HCT116 (cell line): ENCODE data around the gene GGA1. TPM values are rescaled to one million over a fixed set of nuclear protein-coding genes. Genes with fewer than 3 reads are reported as not detected.

ENCODE experiments used
- ATAC-seq: fragments of 200-7000 bp; cut with Tn5 transposase; 2 replicates; pipeline ENCODE4 v1.9.1; 2020; ENCODE audit warnings: mild to moderate bottlenecking, moderate library complexity
- BruUV-seq: library from RNA; stranded (reverse); fragments of 400-500 nt; replicated peaks from 2 replicates; lab custom pipeline; 2021; lab: Mats Ljungman, UMichigan
- CTCF ChIA-PET: fragments of 300-600 bp; sonication (Branson Sonifier 250); formaldehyde crosslinking; loops from one replicate; lab custom pipeline; 2021; ENCODE audit warnings: antibody characterized with exemption; lab: Charles Lee
- POLR2A ChIA-PET: fragments of 300-600, 350-600 bp; sonication (Branson Sonifier 250); formaldehyde crosslinking; loops from one replicate; lab custom pipeline; 2021; ENCODE audit warnings: antibody characterized with exemption; lab: Charles Lee
- RAD21 ChIA-PET, 2 experiments: fragments of 300-600 bp; sonication (Branson Sonifier 250); formaldehyde crosslinking; loops; one replicate each; lab custom pipeline; 2023; ENCODE audit warnings: low total read pairs in 2 of 2; ENCODE audit not compliant: uncharacterized antibody in 2 of 2, unreplicated experiment in 2 of 2, low non-redundant PET in 1 of 2; lab: Charles Lee
- DNase-seq: peaks from one replicate; pipeline ENCODE4 v3.0.0-alpha.2; 2010; ENCODE audit warnings: low read depth, low spot score
- H2AFZ ChIP-seq: fragments of 200-600 bp; shearing (Covaris generic), sonication (generic); 2 replicates; pipeline ENCODE4 v1.6.1; 2017; ENCODE audit warnings: low read depth, mixed run types, mixed read lengths, antibody characterized with exemption, low read length; ENCODE audit not compliant: poor library complexity, severe bottlenecking
- H3K27ac ChIP-seq: 2 replicates; pipeline ENCODE4 v1.5.1; 2012; ENCODE audit warnings: low read depth, low read length
- H3K27me3 ChIP-seq: fragments of 200-600 bp; sonication (generic); 2 replicates; pipeline ENCODE4 v1.6.1; 2016; ENCODE audit warnings: mixed run types, low read length, mixed read lengths; ENCODE audit not compliant: insufficient read depth
- H3K36me3 ChIP-seq, 2 experiments: fragments of 200-500 bp in 1 of 2; fragments of 200-600 bp in 1 of 2; sonication (Bioruptor generic) in 1 of 2; sonication (generic) in 1 of 2; 2 replicates each; pipeline versions ENCODE4 v1.5.1 to v1.6.1; 2014 to 2016; ENCODE audit warnings: low read length in 2 of 2, inconsistent platforms in 1 of 2, mixed read lengths in 1 of 2, mixed run types in 1 of 2; ENCODE audit not compliant: insufficient read depth in 2 of 2, control insufficient read depth in 1 of 2
- H3K4me1 ChIP-seq, 2 experiments: fragments of 200-600 bp in 1 of 2; sonication (generic) in 1 of 2; 2 replicates each; pipeline versions ENCODE4 v1.5.1 to v1.6.1; 2012 to 2017; ENCODE audit warnings: low read length in 2 of 2, inconsistent platforms in 1 of 2, mild to moderate bottlenecking in 1 of 2, mixed read lengths in 1 of 2, mixed run types in 1 of 2, moderate library complexity in 1 of 2; ENCODE audit not compliant: insufficient read depth in 2 of 2, control insufficient read depth in 1 of 2
- H3K4me2 ChIP-seq: fragments of 200-600 bp; sonication (generic); 2 replicates; pipeline ENCODE4 v1.6.1; 2017; ENCODE audit warnings: mixed run types, low read length, mixed read lengths
- H3K4me3 ChIP-seq, 2 experiments: fragments of 200-600 bp in 1 of 2; sonication (generic) in 1 of 2; replicated peaks in 1 of 2; 2 replicates each; pipeline ENCODE4 v1.5.1; 2011 to 2016; ENCODE audit warnings: low read length in 2 of 2, control low read depth in 1 of 2, low read depth in 1 of 2, mild to moderate bottlenecking in 1 of 2, mixed read lengths in 1 of 2, mixed run types in 1 of 2
- H3K79me2 ChIP-seq: fragments of 200-600 bp; sonication (generic); 2 replicates; pipeline ENCODE4 v1.6.1; 2017; ENCODE audit warnings: mild to moderate bottlenecking, mixed run types, low read length, moderate library complexity, mixed read lengths; ENCODE audit not compliant: insufficient read depth
- H3K9ac ChIP-seq: fragments of 200-600 bp; sonication (generic); 2 replicates; pipeline ENCODE4 v1.6.1; 2016; ENCODE audit warnings: low read length, mixed read lengths
- H3K9me2 ChIP-seq: fragments of 200-600 bp; sonication (generic), shearing (Covaris generic); 2 replicates; pipeline ENCODE4 v1.6.1; 2017; ENCODE audit warnings: mixed run types, mild to moderate bottlenecking, moderate library complexity; ENCODE audit not compliant: insufficient read depth
- H3K9me3 ChIP-seq, 2 experiments: fragments of 200-500 bp in 1 of 2; fragments of 200-600 bp in 1 of 2; sonication (Bioruptor generic) in 1 of 2; sonication (generic) in 1 of 2; 2 replicates each; pipeline ENCODE4 v1.6.1; 2014 to 2017; ENCODE audit warnings: low read length in 2 of 2, mixed read lengths in 2 of 2, inconsistent platforms in 1 of 2, low read depth in 1 of 2, mild to moderate bottlenecking in 1 of 2, mixed run types in 1 of 2, moderate library complexity in 1 of 2; ENCODE audit not compliant: control insufficient read depth in 1 of 2, insufficient read depth in 1 of 2
- H4K20me1 ChIP-seq: fragments of 200-600 bp; sonication (generic), shearing (Covaris generic); 2 replicates; pipeline ENCODE4 v1.6.1; 2017; ENCODE audit warnings: mixed run types, mild to moderate bottlenecking, moderate library complexity; ENCODE audit not compliant: insufficient read depth
- ATF3 ChIP-seq: IDR thresholded peaks from 2 replicates; pipeline ENCODE4 v1.6.1; 2012
- CBX3 ChIP-seq: IDR thresholded peaks from 2 replicates; pipeline ENCODE4 v1.6.1; 2012; ENCODE audit warnings: low read depth
- CTCF ChIP-seq, 3 experiments: fragments of 200-600 bp in 1 of 3; sonication (generic) in 1 of 3; IDR thresholded peaks in 2 of 3; conservative IDR thresholded peaks in 1 of 3; 2 replicates each; pipeline ENCODE4 v1.5.1; 2012 to 2017; ENCODE audit warnings: low read depth in 2 of 3, low read length in 2 of 3, antibody characterized with exemption in 1 of 3, borderline replicate concordance in 1 of 3, control low read depth in 1 of 3, mild to moderate bottlenecking in 1 of 3, mixed read lengths in 1 of 3, mixed run types in 1 of 3, moderate library complexity in 1 of 3; ENCODE audit not compliant: insufficient read depth in 1 of 3
- EZH2 ChIP-seq: fragments of 200-600 bp; sonication (generic); IDR thresholded peaks from 2 replicates; pipeline ENCODE4 v1.6.1; 2017; ENCODE audit warnings: antibody characterized with exemption, mixed run types
- EZH2phosphoT487 ChIP-seq: fragments of 200-600 bp; IDR thresholded peaks from 2 replicates; pipeline ENCODE4 v1.6.1; 2018; ENCODE audit warnings: antibody characterized with exemption, borderline replicate concordance
- FOSL1 ChIP-seq: IDR thresholded peaks from 2 replicates; pipeline ENCODE4 v1.6.1; 2012; ENCODE audit warnings: low read depth
- POLR2A ChIP-seq: IDR thresholded peaks from 2 replicates; pipeline ENCODE4 v1.7.0; 2011; ENCODE audit warnings: borderline replicate concordance; ENCODE audit not compliant: insufficient read depth, insufficient read length; ENCODE audit errors: extremely low read depth
- RAD21 ChIP-seq: IDR thresholded peaks from 2 replicates; pipeline ENCODE4 v1.6.1; 2012; ENCODE audit warnings: low read depth, mild to moderate bottlenecking
- SIN3A ChIP-seq: IDR thresholded peaks from 2 replicates; pipeline ENCODE4 v1.6.1; 2012; ENCODE audit warnings: low read depth
- SP1 ChIP-seq: IDR thresholded peaks from 2 replicates; pipeline ENCODE4 v1.6.1; 2012; ENCODE audit warnings: low read depth
- TCF7L2 ChIP-seq: IDR thresholded peaks from 2 replicates; pipeline ENCODE4 v1.7.0; 2011; ENCODE audit warnings: borderline replicate concordance, inconsistent platforms; ENCODE audit not compliant: insufficient read depth, insufficient read length; ENCODE audit errors: extremely low read depth
- YY1 ChIP-seq: IDR thresholded peaks from 2 replicates; pipeline ENCODE4 v1.6.1; 2011; ENCODE audit warnings: low read length, low read depth, moderate library complexity, mild to moderate bottlenecking; ENCODE audit not compliant: insufficient replicate concordance; ENCODE audit errors: extremely low read depth
- intact Hi-C: fragments of 100-400 bp; cut with micrococcal nuclease; formaldehyde crosslinking; loops from 2 replicates; pipeline ENCODE4 v1.10.0; 2022
- total RNA-seq: library from RNA; stranded (reverse); gene quantifications from one replicate; pipeline ENCODE4 v1.2.1, GENCODE V29; 2021; ENCODE audit not compliant: unreplicated experiment
- TF ChIP-seq, protein P1 (sequence below): IDR thresholded peaks from 2 replicates; pipeline ENCODE4 v1.6.1; 2012
- TF ChIP-seq, protein P2 (sequence below): IDR thresholded peaks from 2 replicates; pipeline ENCODE4 v1.6.1; 2012; ENCODE audit warnings: low read depth

GGA1 gene
- total RNA-seq, 1 experiment from 2014 or later = 89.8 TPM

DNA sequence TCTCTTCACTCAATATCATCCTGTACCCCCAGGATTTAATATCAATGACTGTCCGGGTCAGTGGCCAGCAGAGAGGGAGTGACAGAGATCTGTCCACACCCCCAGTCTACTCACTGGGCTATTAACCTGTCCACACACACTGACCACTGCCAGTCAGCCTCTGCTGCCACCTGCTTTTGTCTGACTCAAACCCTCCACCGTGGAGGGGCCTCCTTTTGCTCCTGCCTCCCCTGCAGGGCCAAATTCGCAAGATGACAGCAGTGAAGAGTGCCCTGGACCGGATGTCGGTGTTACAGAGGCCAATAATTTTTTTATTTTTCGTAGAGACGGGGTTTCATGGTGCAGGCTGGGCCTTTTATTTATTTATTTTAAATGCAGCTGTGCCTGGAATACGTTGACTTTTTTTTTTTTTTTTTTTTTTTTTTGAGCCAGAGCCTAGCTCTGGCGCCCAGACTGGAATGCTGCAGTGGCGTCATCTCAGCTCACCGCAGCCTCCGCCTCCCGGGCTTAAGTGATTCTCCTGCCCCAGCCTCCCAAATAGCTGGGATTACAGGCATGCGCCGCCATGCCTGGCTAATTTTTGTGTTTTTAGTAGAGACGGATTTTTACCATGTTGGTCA lies 55.0 kb downstream of the GGA1 start:
- Histone ChIP-seq H3K36me3 (peaks cover 8 to 25% of the 10 kb centered on the region in 2 experiments; a peak in 1 of 4 replicates), H3K4me3 (no peak overlapping the region), H3K4me2 (no peak overlapping the region), H2AFZ (no peak overlapping the region), H3K79me2 (peaks cover 55% of the 10 kb centered on the region), H3K27me3 (no peaks in the 10 kb centered on the region), H3K27ac (no peak overlapping the region), H3K9ac (no peak overlapping the region), H4K20me1 (no peaks in the 10 kb centered on the region), H3K4me1 (peaks cover 18 to 46% of the 10 kb centered on the region in 2 experiments), H3K9me2 (no peaks in the 10 kb centered on the region), H3K9me3 (no peaks in the 10 kb centered on the region)
- POLR2A ChIA-PET = interaction anchor here (0.9 to 4.5 kb wide), 4 partner anchors 12 to 55 kb away, joined by 3 to 23 read pairs (median 4); partner anchors contain the start of genes GGA1 and LGALS1
- no peak for ATAC-seq
- RAD21 ChIA-PET = no interaction called here
- no peak for DNase-seq
- TF ChIP-seq, protein P1, sequence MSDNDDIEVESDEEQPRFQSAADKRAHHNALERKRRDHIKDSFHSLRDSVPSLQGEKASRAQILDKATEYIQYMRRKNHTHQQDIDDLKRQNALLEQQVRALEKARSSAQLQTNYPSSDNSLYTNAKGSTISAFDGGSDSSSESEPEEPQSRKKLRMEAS = no peak
- TF ChIP-seq EZH2phosphoT487 (no peak), CBX3 (no peak), SP1 (no peak), TCF7L2 (no peak), ATF3 (no peak), POLR2A (no peak), FOSL1 (no peak), EZH2 (no peak), CTCF (IDR thresholded peaks at IDR 0.05 in 2 of 3, conservative IDR thresholded peaks at IDR 0.05 in 1 of 3; ENCODE audit: borderline replicate concordance in 1 of 3, insufficient read depth in 1 of 3, low read depth in 2 of 3, low read length in 2 of 3) (no peak), SIN3A (no peak), YY1 (no peak), RAD21 (no peak)
- TF ChIP-seq, protein P2, sequence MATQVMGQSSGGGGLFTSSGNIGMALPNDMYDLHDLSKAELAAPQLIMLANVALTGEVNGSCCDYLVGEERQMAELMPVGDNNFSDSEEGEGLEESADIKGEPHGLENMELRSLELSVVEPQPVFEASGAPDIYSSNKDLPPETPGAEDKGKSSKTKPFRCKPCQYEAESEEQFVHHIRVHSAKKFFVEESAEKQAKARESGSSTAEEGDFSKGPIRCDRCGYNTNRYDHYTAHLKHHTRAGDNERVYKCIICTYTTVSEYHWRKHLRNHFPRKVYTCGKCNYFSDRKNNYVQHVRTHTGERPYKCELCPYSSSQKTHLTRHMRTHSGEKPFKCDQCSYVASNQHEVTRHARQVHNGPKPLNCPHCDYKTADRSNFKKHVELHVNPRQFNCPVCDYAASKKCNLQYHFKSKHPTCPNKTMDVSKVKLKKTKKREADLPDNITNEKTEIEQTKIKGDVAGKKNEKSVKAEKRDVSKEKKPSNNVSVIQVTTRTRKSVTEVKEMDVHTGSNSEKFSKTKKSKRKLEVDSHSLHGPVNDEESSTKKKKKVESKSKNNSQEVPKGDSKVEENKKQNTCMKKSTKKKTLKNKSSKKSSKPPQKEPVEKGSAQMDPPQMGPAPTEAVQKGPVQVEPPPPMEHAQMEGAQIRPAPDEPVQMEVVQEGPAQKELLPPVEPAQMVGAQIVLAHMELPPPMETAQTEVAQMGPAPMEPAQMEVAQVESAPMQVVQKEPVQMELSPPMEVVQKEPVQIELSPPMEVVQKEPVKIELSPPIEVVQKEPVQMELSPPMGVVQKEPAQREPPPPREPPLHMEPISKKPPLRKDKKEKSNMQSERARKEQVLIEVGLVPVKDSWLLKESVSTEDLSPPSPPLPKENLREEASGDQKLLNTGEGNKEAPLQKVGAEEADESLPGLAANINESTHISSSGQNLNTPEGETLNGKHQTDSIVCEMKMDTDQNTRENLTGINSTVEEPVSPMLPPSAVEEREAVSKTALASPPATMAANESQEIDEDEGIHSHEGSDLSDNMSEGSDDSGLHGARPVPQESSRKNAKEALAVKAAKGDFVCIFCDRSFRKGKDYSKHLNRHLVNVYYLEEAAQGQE = no peak
- no TSS peak for BruUV-seq
- intact Hi-C loops = no loop called here
- CTCF ChIA-PET = interaction anchor here (0.9 to 1.2 kb wide), 2 partner anchors 13 to 20 kb away, joined by 3 to 4 read pairs; no protein-coding TSS in a partner anchor
